Right lobe of liver (tissue), 6 donors: ENCODE data around the gene ST8SIA2. TPM values are rescaled to one million over a fixed set of nuclear protein-coding genes. Genes with fewer than 3 reads are reported as not detected.
"Not testable (repeated sequence)": the region's sequence is repeated elsewhere in the genome, so short reads cannot be mapped to it uniquely, and the experiment has no call there.

Experiments
- ATAC-seq, 4 donors: fragments of 200-7000 bp; cut with Tn5 transposase; one replicate each; pipeline ENCODE4 v1.9.1; 2020; ENCODE audit warnings: mild to moderate bottlenecking in 4 of 4, moderate library complexity in 4 of 4
- DNase-seq, 3 donors: peaks; one replicate each; pipeline ENCODE4 v3.0.0-alpha.2; 2020
- H3K27ac ChIP-seq, 3 donors: fragments of 200-600 bp; one replicate each; pipeline ENCODE4 v1.8.0; 2022
- H3K27me3 ChIP-seq, 2 donors: fragments of 200-600 bp; one replicate each; pipeline ENCODE4 v1.8.0; 2022
- H3K36me3 ChIP-seq, 4 donors: fragments of 200-600 bp; sonication (generic) in 1 of 4; one replicate each; pipeline versions ENCODE4 v1.5.1 to v1.8.0; 2017 to 2022; ENCODE audit warnings: control low read depth in 1 of 4
- H3K4me1 ChIP-seq, 4 donors: fragments of 200-600 bp; sonication (generic) in 1 of 4; one replicate each; pipeline versions ENCODE4 v1.5.1 to v1.8.0; 2017 to 2022; ENCODE audit warnings: control low read depth in 1 of 4
- H3K4me3 ChIP-seq, 3 donors: fragments of 200-600 bp; one replicate each; pipeline ENCODE4 v1.8.0; 2022
- H3K9me3 ChIP-seq, 4 donors: fragments of 200-600 bp; sonication (generic) in 1 of 4; one replicate each; pipeline versions ENCODE4 v1.5.1 to v1.8.0; 2017 to 2022; ENCODE audit warnings: control low read depth in 1 of 4
- POLR2A ChIP-seq: fragments of 450-650 bp; IDR thresholded peaks from one replicate; pipeline ENCODE4 v1.6.1; 2017; ENCODE audit warnings: antibody characterized with exemption, mild to moderate bottlenecking
- WGBS: methylation state at CpG from one replicate; pipeline ENCODE4 v1.1.6; 2018; ENCODE audit warnings: low coverage, low lambda C conversion rate; ENCODE audit not compliant: insufficient coverage; ENCODE audit errors: missing lambda C conversion rate; 5-methylcytosine and 5-hydroxymethylcytosine counted together
- intact Hi-C, 2 donors: fragments of 100-400 bp; cut with DNase I; formaldehyde crosslinking; loops; one replicate each; pipeline versions ENCODE4 v1.11.2 to v1.14.1; 2022
- total RNA-seq, 6 experiments: library from RNA; depleted of rRNA in 2 of 6; stranded (reverse); fragments of >200 nt in 2 of 6; fragmentation: NEBNext Ultra II Directional in 3 of 6; extraction: Animal tissue kit (Norgen Biotek cat#: 25700) in 3 of 6; gene quantifications; one replicate each; pipeline versions ENCODE4 v1.1.0 to v1.2.4, GENCODE V29; 2016 to 2023
- TF ChIP-seq, protein P1 (sequence below), 4 donors: fragments of 200-600 bp in 3 of 4; fragments of 450-650 bp in 1 of 4; IDR thresholded peaks; one replicate each; pipeline versions ENCODE4 v1.5.1 to v1.8.0; 2016 to 2022; ENCODE audit warnings: antibody characterized with exemption in 4 of 4, mild to moderate bottlenecking in 2 of 4
- donor health status: DM: no; HTN: yes; CAD: no.
- donor health status: DM: no; HTN: no; CAD: no.
- donor health status: DM: no; HTN: no; CAD: no.
- donor health status: DM: no; HTN: yes; CAD: no.
- donor health status: DM: no; HTN: yes; CAD: no.

Gene ST8SIA2
- total RNA-seq, 6 experiments from 2014 or later: not detected

GRCh38 chr15:92473756-92474155 is 80.1 kb downstream of the ST8SIA2 start:
- no peak for DNase-seq
- no peak overlapping the region for H3K4me3 ChIP-seq
- H3K36me3 ChIP-seq: no peaks in the 10 kb centered on the region
- intact Hi-C loops: no loop called here
- no peaks in the 10 kb centered on the region for H3K9me3 ChIP-seq
- no peak for ATAC-seq
- no peaks in the 10 kb centered on the region for H3K4me1 ChIP-seq
- 72% methylated on average over 9 of the region's 12 CpGs for WGBS
- H3K27me3 ChIP-seq: no peaks in the 10 kb centered on the region
- no peak overlapping the region for H3K27ac ChIP-seq
- TF ChIP-seq, protein P1, sequence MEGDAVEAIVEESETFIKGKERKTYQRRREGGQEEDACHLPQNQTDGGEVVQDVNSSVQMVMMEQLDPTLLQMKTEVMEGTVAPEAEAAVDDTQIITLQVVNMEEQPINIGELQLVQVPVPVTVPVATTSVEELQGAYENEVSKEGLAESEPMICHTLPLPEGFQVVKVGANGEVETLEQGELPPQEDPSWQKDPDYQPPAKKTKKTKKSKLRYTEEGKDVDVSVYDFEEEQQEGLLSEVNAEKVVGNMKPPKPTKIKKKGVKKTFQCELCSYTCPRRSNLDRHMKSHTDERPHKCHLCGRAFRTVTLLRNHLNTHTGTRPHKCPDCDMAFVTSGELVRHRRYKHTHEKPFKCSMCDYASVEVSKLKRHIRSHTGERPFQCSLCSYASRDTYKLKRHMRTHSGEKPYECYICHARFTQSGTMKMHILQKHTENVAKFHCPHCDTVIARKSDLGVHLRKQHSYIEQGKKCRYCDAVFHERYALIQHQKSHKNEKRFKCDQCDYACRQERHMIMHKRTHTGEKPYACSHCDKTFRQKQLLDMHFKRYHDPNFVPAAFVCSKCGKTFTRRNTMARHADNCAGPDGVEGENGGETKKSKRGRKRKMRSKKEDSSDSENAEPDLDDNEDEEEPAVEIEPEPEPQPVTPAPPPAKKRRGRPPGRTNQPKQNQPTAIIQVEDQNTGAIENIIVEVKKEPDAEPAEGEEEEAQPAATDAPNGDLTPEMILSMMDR (IDR thresholded peaks at IDR 0.05): no peak
- no peak for TF ChIP-seq POLR2A

DNA sequence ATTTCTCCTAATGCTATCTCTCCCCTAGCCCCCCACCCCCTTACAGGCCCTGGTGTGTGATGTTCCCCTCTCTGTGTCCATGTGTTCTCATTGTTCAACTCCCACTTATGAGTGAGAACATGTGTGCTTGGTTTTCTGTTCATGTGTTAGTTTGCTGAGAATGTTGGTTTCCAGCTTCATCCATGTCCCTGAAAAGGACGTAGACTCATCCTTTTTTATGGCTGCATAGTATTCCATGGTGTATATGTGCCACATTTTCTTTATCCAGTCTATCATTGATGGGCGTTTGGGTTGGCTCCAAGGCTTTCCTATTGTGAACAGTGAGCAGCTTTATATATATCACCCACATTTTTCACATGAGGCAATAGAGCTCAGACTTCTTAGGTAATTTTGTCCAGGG is 86.0 kb downstream of the ST8SIA2 start:
- H3K4me1 ChIP-seq, ATAC-seq, H3K4me3 ChIP-seq, H3K36me3 ChIP-seq, H3K27ac ChIP-seq, intact Hi-C loops, H3K27me3 ChIP-seq, H3K9me3 ChIP-seq: not testable (repeated sequence)
- 35% methylated on average over 2 of the region's 2 CpGs for WGBS
- peak in 1 of 3 donors; percentile 0 for DNase-seq

- DNase-seq: no peak
- Histone ChIP-seq H3K27me3 (no peaks in the 10 kb centered on the region), H3K36me3 (no peaks in the 10 kb centered on the region), H3K27ac (no peak overlapping the region), H3K4me1 (no peaks in the 10 kb centered on the region), H3K4me3 (no peak overlapping the region), H3K9me3 (no peaks in the 10 kb centered on the region)
- intact Hi-C loops: no loop called here
- TF ChIP-seq POLR2A: no peak
- TF ChIP-seq, protein P1 (IDR thresholded peaks at IDR 0.05): no peak
- WGBS: 58% methylated on average over 4 of the region's 4 CpGs
- ATAC-seq: no peak
Measured at GRCh38 chr15:92480361-92480760, 86.7 kb downstream of the ST8SIA2 start.

DNA sequence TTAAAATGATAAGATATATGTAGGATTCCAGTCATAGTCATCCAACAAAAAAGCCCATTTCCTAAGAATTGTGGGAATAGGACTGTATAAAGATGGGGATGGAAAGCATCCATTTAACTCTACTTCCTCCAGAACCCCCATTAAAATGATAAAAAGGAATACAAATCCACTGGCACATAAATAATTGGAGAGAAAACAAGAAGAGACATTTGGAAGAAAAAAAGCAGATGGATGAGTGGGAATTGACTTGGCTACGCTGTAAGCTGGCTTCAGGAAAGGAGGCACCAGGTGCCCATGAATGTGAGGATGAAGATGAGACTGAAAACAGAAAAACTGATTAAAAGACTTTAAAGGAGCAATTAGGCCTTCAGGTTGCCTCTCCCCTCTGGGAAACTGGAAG is 91.8 kb downstream of the ST8SIA2 start:
- TF ChIP-seq, protein P1 (IDR thresholded peaks at IDR 0.05): no peak
- TF ChIP-seq POLR2A: no peak
- Histone ChIP-seq H3K4me1 (no peaks in the 10 kb centered on the region), H3K4me3 (no peak overlapping the region), H3K9me3 (no peaks in the 10 kb centered on the region), H3K36me3 (no peaks in the 10 kb centered on the region), H3K27ac (no peak overlapping the region), H3K27me3 (no peaks in the 10 kb centered on the region)
- WGBS: 75% methylated on average over 1 of the region's 1 CpG
- no peak for DNase-seq
- no peak for ATAC-seq
- intact Hi-C loops: no loop called here

DNA sequence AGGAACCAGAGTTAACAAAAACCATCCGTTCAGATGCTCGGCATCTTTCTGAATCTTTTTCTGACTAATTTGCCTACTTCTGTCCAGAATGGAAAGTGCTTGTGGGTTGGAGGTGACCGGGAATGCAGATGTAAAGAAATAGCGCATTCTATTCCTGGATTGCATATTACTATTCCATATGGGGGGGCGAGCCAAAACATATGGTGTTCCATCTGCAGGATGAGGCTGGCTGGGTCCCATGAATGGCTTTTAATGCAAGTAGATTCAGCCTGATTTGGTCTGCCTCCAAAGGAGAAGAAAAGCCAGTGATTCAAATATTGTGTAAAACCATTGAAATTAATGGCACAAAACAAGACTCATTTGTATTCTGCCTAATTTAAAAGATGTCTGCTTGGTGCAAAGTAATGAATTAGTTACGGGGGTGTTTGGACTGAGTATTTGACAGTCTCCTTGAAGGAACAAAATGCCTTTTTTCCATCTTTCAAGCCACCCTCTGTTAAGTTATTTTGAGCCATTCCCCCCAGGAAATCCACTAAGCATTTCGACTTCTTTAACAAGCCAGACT is 99.0 kb downstream of the ST8SIA2 start:
- ATAC-seq (no peak), DNase-seq (no peak)
- intact Hi-C loops: no loop called here
- Histone ChIP-seq H3K9me3 (no peaks in the 10 kb centered on the region), H3K4me1 (no peaks in the 10 kb centered on the region), H3K27ac (no peak overlapping the region), H3K27me3 (no peaks in the 10 kb centered on the region), H3K36me3 (no peaks in the 10 kb centered on the region), H3K4me3 (no peak overlapping the region)
- WGBS: 67% methylated on average over 7 of the region's 7 CpGs
- TF ChIP-seq, protein P1 (IDR thresholded peaks at IDR 0.05): no peak
- TF ChIP-seq POLR2A: no peak
